Psoas muscle (tissue), 8 donors: Measurements from ENCODE around the gene CASKIN1. TPM values are rescaled to one million over a fixed set of nuclear protein-coding genes. Genes with fewer than 3 reads are reported as not detected.

Experiments
- ATAC-seq, 4 donors: fragments of 200-7000 bp; cut with Tn5 transposase; one replicate each; pipeline ENCODE4 v1.9.1; 2020; ENCODE audit warnings: moderate library complexity in 3 of 4, mild to moderate bottlenecking in 2 of 4
- DNase-seq, 2 donors: peaks; one replicate each; pipeline ENCODE4 v3.0.0-alpha.2; 2020
- H3K27ac ChIP-seq: fragments of 200-600 bp; one replicate; pipeline ENCODE4 v1.8.0; 2022
- H3K27me3 ChIP-seq, 3 donors: fragments of 200-600 bp in 1 of 3; one replicate each; pipeline versions ENCODE4 v1.6.1 to v1.8.0; 2013 to 2022; ENCODE audit warnings: low read length in 2 of 3, mild to moderate bottlenecking in 2 of 3, moderate library complexity in 1 of 3; ENCODE audit not compliant: insufficient read depth in 3 of 3
- H3K36me3 ChIP-seq, 2 donors: fragments of 200-600 bp in 1 of 2; one replicate each; pipeline versions ENCODE4 v1.6.1 to v1.8.0; 2013 to 2022; ENCODE audit warnings: low read depth in 1 of 2, mild to moderate bottlenecking in 1 of 2, moderate library complexity in 1 of 2; ENCODE audit not compliant: insufficient read depth in 1 of 2
- H3K4me1 ChIP-seq: fragments of 200-600 bp; one replicate; pipeline ENCODE4 v1.8.0; 2022
- H3K4me3 ChIP-seq: fragments of 200-600 bp; one replicate; pipeline ENCODE4 v1.8.0; 2022; ENCODE audit warnings: mild to moderate bottlenecking
- H3K9me3 ChIP-seq: fragments of 200-600 bp; one replicate; pipeline ENCODE4 v1.8.0; 2022
- WGBS, 3 donors: extraction: QIAGEN DNeasy Blood & Tissue Kit; methylation state at CpG; one replicate each; pipeline versions ENCODE4 v1.1.6 to v1.1.7; 2013; 5-methylcytosine and 5-hydroxymethylcytosine counted together
- intact Hi-C, 2 donors: fragments of 100-400 bp; cut with DNase I; formaldehyde crosslinking; loops; one replicate each; pipeline versions ENCODE4 v1.11.0 to v1.14.2; 2022
- polyA plus RNA-seq, 3 donors: library from polyadenylated mRNA; stranded (reverse); fragments of 200-250 nt; gene quantifications; one replicate each; pipeline ENCODE4 v1.2.3, GENCODE V29; 2013
- total RNA-seq, 4 donors: library from RNA; stranded (reverse); fragmentation: NEBNext Ultra II Directional in 2 of 4; extraction: Animal tissue kit (Norgen Biotek cat#: 25700) in 2 of 4; gene quantifications; one replicate each; pipeline versions ENCODE4 v1.2.1 to v1.2.4, GENCODE V29; 2021 to 2023
- TF ChIP-seq, protein P1 (sequence below): fragments of 200-600 bp; IDR thresholded peaks from one replicate; pipeline ENCODE4 v1.8.0; 2022; ENCODE audit warnings: antibody characterized with exemption
- donor health status: healthy with polysubstance abuse.
- donor health status: DM: no; HTN: no; CAD: no; lungs with moderate emphysema.
- donor health status: Bipolar disorder and iron deficiency.
- donor health status: healthy.
- donor health status: DM: yes; HTN: yes; CAD: no.
- donor health status: DM: no; HTN: no; CAD: no.
- donor health status: DM: no; HTN: no; CAD: no.
- donor health status: DM: yes; HTN: yes; CAD: no.

The CASKIN1 gene
- total and polyA plus RNA-seq, 7 donors, result 0.32 to 1.0 (median 0.63) TPM

DNA sequence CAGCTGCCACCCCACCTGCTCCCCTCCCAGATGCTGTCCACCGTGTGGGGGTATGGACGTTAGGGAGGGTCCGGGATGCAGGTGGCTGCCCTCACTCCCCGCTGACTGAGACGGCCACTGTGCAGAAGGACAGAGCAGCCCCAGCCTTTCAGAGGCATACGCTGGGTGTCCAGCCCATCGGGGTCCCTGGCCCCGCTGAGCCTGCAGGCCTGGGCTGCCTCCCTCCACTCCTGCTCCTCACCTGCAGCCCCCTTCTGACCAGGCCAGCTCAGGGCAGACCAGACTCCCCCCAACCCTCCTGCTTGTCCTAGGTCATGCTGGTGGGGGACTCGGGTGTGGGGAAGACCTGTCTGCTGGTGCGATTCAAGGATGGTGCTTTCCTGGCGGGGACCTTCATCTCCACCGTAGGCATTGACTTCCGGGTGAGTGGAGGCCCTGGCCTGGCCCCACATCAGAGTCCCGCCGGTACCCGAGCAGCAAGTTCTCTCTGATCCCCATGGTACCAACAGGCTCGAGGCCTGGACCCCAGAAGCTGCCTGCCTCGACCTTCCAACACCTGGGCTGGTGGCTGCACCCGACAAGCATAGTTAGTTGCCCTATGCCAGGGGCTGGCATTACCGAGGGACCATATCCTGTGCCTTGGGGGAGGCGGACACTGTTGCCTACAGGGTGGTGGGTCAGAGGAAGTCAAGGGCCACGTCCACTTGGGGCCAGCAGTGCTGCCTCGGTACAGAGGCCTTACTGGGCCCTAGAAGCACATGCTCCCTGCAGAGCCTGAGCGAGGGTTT is 46.6 kb downstream of the CASKIN1 start:
- no peak for DNase-seq

DNA sequence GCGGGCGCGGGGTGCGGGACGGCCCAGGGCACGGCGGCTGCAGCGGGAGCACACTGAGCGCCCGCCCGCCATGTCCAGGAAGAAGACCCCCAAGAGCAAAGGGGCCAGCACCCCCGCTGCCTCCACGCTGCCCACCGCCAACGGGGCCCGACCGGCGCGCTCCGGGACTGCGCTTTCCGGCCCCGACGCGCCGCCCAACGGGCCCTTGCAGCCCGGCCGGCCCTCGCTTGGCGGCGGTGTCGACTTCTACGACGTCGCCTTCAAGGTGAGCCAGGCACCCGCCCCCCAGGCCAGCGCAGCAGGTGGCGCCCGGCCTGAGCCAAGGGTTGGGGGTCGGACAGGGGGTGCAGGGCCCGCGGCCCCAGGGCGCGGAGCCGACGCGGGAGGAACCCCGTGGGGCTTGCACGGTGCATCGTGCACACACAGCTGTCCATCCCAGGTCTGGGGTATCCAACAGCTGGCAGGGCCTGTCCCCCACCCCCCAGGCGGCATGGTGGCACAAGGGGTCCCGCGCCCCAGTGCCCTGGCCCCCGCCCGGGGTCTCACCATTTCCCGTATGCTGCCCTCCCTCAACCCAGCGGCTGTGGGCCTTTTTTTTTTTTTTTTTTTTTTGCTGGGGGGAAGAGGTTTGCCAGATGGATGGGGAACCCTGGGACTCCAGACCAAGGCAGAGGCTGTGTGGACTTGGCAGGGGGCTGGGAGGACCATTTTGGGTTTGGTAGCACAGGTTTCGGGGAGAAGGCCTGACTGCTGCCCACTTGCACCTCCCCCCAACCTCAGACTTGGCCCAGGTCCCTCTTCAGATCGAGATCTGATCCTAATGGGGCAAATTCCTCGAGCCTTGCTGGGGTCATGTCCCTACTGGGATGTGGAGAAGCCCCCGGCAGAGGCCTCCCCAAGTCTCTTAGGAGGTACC is 47.4 kb downstream of the CASKIN1 start:
- Histone ChIP-seq H3K27me3 (no peaks in the 10 kb centered on the region), H3K4me1 (peaks cover 49% of the 10 kb centered on the region), H3K27ac (no peak overlapping the region), H3K36me3 (peaks cover 0 to 25% of the 10 kb centered on the region in 2 donors), H3K4me3 (peak overlapping the region; percentile 67), H3K9me3 (no peaks in the 10 kb centered on the region)
- intact Hi-C loops, result no loop called here
- DNase-seq (no peak), ATAC-seq (no peak)
- WGBS, 3 donors, result 4 to 9% (median 5%) methylated on average over 27 to 62 of the region's 62 CpGs
- TF ChIP-seq, protein P1, sequence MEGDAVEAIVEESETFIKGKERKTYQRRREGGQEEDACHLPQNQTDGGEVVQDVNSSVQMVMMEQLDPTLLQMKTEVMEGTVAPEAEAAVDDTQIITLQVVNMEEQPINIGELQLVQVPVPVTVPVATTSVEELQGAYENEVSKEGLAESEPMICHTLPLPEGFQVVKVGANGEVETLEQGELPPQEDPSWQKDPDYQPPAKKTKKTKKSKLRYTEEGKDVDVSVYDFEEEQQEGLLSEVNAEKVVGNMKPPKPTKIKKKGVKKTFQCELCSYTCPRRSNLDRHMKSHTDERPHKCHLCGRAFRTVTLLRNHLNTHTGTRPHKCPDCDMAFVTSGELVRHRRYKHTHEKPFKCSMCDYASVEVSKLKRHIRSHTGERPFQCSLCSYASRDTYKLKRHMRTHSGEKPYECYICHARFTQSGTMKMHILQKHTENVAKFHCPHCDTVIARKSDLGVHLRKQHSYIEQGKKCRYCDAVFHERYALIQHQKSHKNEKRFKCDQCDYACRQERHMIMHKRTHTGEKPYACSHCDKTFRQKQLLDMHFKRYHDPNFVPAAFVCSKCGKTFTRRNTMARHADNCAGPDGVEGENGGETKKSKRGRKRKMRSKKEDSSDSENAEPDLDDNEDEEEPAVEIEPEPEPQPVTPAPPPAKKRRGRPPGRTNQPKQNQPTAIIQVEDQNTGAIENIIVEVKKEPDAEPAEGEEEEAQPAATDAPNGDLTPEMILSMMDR, result peak; percentile 3

More for the DNA sequence above, 46.6 kb downstream of the CASKIN1 start:
- intact Hi-C loops, result loop anchor here in 1 of 2 donors (5.0 kb wide), 1 partner anchor 128 kb away; no protein-coding TSS in a partner anchor
- no peak overlapping the region for H3K4me3 ChIP-seq
- TF ChIP-seq, protein P1, result no peak
- 62 to 71% (median 66%) methylated on average over 22 to 24 of the region's 24 CpGs for WGBS, 3 donors
- H3K27me3 ChIP-seq, result no peaks in the 10 kb centered on the region
- no peaks in the 10 kb centered on the region for H3K9me3 ChIP-seq
- peaks cover 54% of the 10 kb centered on the region for H3K4me1 ChIP-seq
- H3K36me3 ChIP-seq, result peaks cover 0 to 30% of the 10 kb centered on the region in 2 donors
- ATAC-seq, result no peak
- no peak overlapping the region for H3K27ac ChIP-seq

DNA sequence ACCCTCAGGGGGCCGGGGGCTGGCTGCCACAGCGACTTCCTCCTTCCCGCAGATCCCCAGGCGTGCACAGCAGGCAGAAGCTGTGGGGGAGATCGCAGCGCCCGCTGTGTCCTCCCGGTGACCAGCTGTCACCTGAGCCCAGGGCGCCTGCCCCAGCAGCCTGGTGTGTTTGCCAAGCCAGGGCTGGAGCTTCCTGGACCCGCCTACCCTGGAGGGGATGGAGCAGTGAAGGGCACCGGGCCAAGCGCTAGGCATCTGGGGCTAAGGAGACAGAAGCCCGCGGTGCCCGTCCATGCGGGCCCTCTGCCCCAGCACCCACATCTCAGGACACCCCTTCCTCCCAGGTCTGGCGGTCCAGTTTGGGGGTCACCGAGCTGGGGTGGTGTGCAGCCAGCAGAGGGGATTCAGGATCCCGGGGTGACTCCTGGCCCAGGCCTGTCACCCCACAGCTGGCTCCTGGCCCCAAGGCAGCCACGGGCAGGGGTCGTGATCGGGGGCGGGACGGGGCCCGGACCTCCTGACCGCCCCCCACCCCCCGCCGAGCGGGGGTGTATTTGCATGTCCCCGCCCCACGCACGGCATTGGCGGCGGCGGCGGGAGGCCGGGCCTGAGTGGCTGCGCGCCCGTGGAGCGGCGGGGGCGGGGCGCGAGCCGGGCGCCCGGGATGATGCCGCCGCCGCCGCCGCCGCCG is 48.3 kb downstream of the CASKIN1 start, which contains the start of gene RAB26:
Gene RAB26, plus strand, starts transcription at position 645 of the 691 bp plus-strand sequence. CDS start 159 bp downstream, outside the sequence.
- H3K4me3 ChIP-seq, result peak within 1 kb of the TSS; percentile 67
- peaks cover 44% of the 10 kb centered on the region for H3K4me1 ChIP-seq
- peak within 1 kb of the TSS; percentile 87 for H3K27ac ChIP-seq
- no peaks in the 10 kb centered on the region for H3K27me3 ChIP-seq
- ATAC-seq, result peak; percentile 91 to 94 (median 91)
- TF ChIP-seq, protein P1, result no peak
- DNase-seq, result peak; percentile 85 to 94
- H3K9me3 ChIP-seq, result no peaks in the 10 kb centered on the region
- H3K36me3 ChIP-seq, result peaks cover 0 to 18% of the 10 kb centered on the region in 2 donors
- intact Hi-C loops, result no loop called here
- WGBS, 3 donors, result 1 to 6% (median 2%) methylated on average over 20 to 54 of the region's 55 CpGs

DNA sequence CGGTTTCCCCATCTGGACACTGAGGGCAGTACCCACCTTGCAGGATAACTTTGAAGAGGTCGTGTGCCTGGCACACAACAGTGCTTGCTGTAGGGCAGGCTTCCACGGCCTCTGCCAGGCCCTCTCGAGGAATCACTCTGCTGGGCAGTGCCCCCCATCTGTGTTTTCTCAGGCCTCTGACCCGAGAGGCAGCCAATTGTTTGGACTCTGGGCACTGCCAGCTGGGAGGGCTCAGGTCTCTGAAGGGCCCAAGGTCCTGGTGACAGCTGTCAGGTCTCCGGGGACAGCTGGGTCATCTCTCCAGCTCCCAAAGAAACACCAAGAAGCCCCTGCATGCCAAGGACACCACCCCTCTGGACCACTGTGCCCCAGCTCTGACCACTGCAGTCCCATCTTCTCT is 49.0 kb downstream of the CASKIN1 start:
- Histone ChIP-seq H3K27me3 (no peaks in the 10 kb centered on the region), H3K4me3 (peak overlapping the region; percentile 67), H3K9me3 (no peaks in the 10 kb centered on the region), H3K27ac (peak overlapping the region; percentile 87), H3K36me3 (peaks cover 0 to 13% of the 10 kb centered on the region in 2 donors), H3K4me1 (peaks cover 37% of the 10 kb centered on the region)
- no peak for ATAC-seq
- DNase-seq, result no peak
- TF ChIP-seq, protein P1, result no peak
- WGBS, 3 donors, result 28 to 53% (median 39%) methylated on average over 6 of the region's 6 CpGs
- intact Hi-C loops, result no loop called here
